ENCODE results near the gene TEX26. TPM values are rescaled to one million over a fixed set of nuclear protein-coding genes. Genes with fewer than 3 reads are reported as not detected.

The TEX26 gene
- total and polyA plus RNA-seq, 8 donors, result 0.17 to 0.42 (median 0.34) TPM; not detected in 4

DNA sequence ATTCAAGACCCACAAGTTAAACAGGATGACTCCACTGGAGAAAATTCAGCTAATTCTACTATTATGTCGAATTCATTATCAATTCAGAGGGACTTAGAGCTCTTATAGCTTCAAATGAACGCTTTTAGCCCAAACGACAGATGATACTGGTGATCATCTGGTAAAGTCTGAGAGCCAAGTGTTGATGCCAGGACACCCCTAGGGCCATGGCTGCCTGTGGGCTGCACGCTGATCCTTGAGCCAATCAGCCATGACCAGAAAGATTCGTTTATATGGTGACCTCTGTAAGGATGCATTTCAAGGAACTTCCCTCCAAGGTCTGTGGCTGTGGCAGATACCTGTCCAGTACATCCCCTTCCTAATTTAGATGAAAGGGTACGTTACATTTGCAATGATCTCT is 15.5 kb upstream of the TEX26 start:
- TF ChIP-seq, protein P1, sequence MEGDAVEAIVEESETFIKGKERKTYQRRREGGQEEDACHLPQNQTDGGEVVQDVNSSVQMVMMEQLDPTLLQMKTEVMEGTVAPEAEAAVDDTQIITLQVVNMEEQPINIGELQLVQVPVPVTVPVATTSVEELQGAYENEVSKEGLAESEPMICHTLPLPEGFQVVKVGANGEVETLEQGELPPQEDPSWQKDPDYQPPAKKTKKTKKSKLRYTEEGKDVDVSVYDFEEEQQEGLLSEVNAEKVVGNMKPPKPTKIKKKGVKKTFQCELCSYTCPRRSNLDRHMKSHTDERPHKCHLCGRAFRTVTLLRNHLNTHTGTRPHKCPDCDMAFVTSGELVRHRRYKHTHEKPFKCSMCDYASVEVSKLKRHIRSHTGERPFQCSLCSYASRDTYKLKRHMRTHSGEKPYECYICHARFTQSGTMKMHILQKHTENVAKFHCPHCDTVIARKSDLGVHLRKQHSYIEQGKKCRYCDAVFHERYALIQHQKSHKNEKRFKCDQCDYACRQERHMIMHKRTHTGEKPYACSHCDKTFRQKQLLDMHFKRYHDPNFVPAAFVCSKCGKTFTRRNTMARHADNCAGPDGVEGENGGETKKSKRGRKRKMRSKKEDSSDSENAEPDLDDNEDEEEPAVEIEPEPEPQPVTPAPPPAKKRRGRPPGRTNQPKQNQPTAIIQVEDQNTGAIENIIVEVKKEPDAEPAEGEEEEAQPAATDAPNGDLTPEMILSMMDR (IDR thresholded peaks at IDR 0.05), result no peak
- no peak for DNase-seq
- Histone ChIP-seq H3K27me3 (no peaks in the 10 kb centered on the region), H3K9me3 (no peaks in the 10 kb centered on the region), H3K4me1 (no peaks in the 10 kb centered on the region), H3K27ac (no peak overlapping the region), H3K4me3 (no peak overlapping the region), H3K36me3 (no peaks in the 10 kb centered on the region)
- ATAC-seq, result no peak
- 60 to 67% methylated on average over 6 of the region's 6 CpGs for WGBS, 2 donors
- intact Hi-C loops (cut with DNase I), result no loop called here
- no peak for FAIRE-seq

DNA sequence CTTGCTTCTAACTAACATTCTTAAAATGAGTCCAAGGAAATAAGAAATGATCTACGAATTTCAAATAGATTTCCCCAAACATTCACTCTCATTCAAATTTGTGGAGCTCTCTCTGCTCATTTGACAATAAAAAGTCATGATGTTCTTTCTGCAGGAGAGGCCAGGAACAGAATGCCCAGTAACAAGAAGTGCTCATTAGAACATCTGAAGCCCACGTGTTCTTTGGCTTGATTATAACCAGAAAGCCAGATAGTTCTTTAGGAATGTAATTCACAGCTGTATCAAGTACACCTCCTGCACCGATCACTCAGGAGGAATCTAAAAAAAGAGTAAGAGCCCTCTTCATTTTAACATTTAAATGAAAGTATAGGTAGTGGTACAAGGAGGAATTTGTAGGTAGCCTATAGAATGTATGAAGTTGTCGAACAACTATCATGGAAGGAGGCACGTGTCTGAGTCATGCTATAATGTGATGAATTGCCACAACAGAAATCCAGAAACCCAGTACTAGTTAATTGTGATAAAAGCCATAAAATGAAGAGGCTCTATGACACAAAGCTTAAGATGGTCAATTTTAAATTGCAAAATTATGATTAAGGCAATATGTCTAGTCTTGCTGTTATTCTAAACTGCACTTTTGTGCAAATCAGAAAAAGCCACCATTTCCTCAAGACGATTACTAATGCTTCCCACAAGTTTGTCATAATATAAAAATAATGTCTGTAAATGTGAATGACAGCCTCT is 13.6 kb upstream of the TEX26 start:
- WGBS, 2 donors, result 60 to 67% methylated on average over 6 of the region's 6 CpGs
- Histone ChIP-seq H3K4me1 (no peaks in the 10 kb centered on the region), H3K36me3 (no peaks in the 10 kb centered on the region), H3K9me3 (no peaks in the 10 kb centered on the region), H3K4me3 (no peak overlapping the region), H3K27ac (no peak overlapping the region), H3K27me3 (no peaks in the 10 kb centered on the region)
- TF ChIP-seq, protein P1 (IDR thresholded peaks at IDR 0.05), result no peak
- FAIRE-seq (no peak), DNase-seq (no peak), ATAC-seq (no peak)
- intact Hi-C loops (cut with DNase I), result no loop called here

DNA sequence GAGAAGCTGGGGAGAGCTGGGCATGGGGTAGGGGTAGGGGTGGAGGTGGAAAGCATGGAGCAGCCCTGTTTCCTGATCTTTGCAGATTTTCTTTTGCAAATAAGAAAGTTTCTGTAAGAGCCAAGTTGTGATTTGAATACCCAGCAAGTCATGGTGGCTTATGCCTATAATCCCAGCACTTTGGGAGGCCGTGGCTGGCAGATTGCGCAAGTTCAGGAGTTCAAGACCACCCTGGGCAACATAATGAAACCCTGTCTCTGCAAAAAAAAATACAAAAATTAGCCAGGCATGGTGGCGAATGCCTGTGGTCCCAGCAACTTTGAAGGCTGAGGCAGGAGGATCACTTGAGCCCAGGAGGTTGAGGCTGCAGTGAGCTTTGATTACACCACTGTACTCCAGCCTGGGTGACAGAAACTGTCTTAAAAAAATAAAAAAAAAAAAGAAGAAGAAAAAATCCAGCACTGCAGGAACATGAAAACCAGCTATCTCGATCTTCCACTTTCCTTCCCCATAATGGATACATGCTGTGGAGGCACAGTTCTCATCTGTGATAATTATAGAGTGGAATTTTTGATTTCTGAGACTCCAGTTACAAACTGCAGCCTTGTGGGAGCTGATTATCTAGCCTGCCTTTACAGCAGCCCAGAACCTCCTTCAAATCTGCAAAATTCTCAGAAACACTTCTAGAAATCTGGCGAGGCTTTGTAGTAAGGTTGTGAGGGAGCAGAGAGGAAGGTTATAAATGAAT is 12.1 kb upstream of the TEX26 start:
- intact Hi-C loops (cut with DNase I), result no loop called here
- TF ChIP-seq, protein P1 (IDR thresholded peaks at IDR 0.05), result no peak
- Histone ChIP-seq H3K4me1 (no peaks in the 10 kb centered on the region), H3K36me3 (no peaks in the 10 kb centered on the region), H3K27me3 (no peaks in the 10 kb centered on the region), H3K27ac (no peak overlapping the region), H3K4me3 (no peak overlapping the region), H3K9me3 (no peaks in the 10 kb centered on the region)
- no peak for FAIRE-seq
- WGBS, 2 donors, result 58 to 79% methylated on average over 5 of the region's 5 CpGs
- DNase-seq, result no peak
- ATAC-seq, result no peak

DNA sequence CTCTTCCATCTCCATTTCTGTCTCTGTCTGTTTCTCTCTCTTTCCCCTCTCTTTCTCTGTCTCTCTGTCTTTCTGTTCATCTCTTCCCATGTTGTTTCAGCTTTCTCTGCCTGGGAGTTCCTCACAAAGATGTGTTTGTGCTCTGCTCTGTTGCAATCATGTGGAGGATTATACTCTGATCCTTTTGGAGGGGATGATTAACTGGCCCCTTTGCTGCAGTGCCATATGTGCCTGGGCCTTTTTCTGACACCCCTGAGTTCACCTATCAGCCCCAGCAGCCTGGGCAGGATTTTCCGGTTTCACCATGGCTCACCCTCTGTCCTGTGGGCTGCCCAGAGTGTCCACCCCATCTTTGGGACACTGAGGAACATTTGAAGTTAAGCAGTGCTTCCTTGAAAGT is 9.0 kb upstream of the TEX26 start:
- intact Hi-C loops (cut with DNase I), result no loop called here
- DNase-seq (no peak), FAIRE-seq (no peak), ATAC-seq (no peak)
- WGBS, 2 donors, result 44 to 50% methylated on average over 1 of the region's 1 CpG
- Histone ChIP-seq H3K27me3 (no peaks in the 10 kb centered on the region), H3K36me3 (no peaks in the 10 kb centered on the region), H3K4me3 (no peak overlapping the region), H3K4me1 (no peaks in the 10 kb centered on the region), H3K9me3 (no peaks in the 10 kb centered on the region), H3K27ac (no peak overlapping the region)
- TF ChIP-seq, protein P1 (IDR thresholded peaks at IDR 0.05), result no peak

DNA sequence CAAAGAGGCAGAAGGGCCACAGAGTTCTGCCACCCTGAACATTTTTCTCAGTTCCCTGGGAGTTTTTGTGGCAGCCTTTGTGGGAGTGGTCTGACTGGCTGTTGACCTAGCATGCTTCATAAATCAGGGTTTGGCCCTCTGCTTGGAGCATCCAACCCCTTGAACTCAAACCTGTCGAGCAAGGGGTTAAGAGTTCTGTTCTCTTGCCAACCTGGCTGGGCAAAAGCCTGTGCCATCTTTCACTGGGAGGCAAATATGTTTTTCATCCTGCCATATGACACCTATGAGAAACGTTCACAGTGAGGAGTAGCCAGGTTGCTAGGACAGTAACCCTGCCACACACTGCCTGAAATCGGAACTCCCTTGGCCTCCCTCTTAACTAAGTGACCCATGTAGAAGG is 7.7 kb upstream of the TEX26 start:
- FAIRE-seq, result no peak

More for the DNA sequence above, 7.7 kb upstream of the TEX26 start:
- H3K4me3 ChIP-seq, result no peak overlapping the region
- 26 to 38% methylated on average over 3 of the region's 3 CpGs for WGBS, 2 donors
- intact Hi-C loops (cut with DNase I), result no loop called here
- no peaks in the 10 kb centered on the region for H3K9me3 ChIP-seq
- H3K27ac ChIP-seq, result no peak overlapping the region
- H3K36me3 ChIP-seq, result no peaks in the 10 kb centered on the region
- H3K27me3 ChIP-seq, result no peaks in the 10 kb centered on the region
- TF ChIP-seq, protein P1 (IDR thresholded peaks at IDR 0.05), result no peak
- DNase-seq (no peak), ATAC-seq (no peak)
- H3K4me1 ChIP-seq, result no peaks in the 10 kb centered on the region
